ENCODE data around the gene MINAR1. TPM values are rescaled to one million over a fixed set of nuclear protein-coding genes. Genes with fewer than 3 reads are reported as not detected.

The MINAR1 gene
- total and polyA plus RNA-seq, 2 of the 13 experiments (the other 11 are each of a cell fraction or from before 2014, with no cell fraction given): 0.15 to 0.16 TPM

- TF ChIP-seq KIAA2018 (CRISPR knock-in tag; IDR thresholded peaks at IDR 0.05; ENCODE audit: borderline replicate concordance) (no peak), ZNF18 (CRISPR knock-in tag; IDR thresholded peaks at IDR 0.05; ENCODE audit: insufficient replicate concordance) (no peak), LCORL (IDR thresholded peaks at IDR 0.05) (no peak), LCORL (CRISPR knock-in tag; IDR thresholded peaks at IDR 0.05) (no peak), FOXP4 (CRISPR knock-in tag; IDR thresholded peaks at IDR 0.05) (no peak), ZNF20 (CRISPR knock-in tag; IDR thresholded peaks at IDR 0.05) (no peak), ZNF510 (CRISPR knock-in tag; IDR thresholded peaks at IDR 0.05; ENCODE audit: low read depth) (no peak), TCF12 (IDR thresholded peaks at IDR 0.05) (no peak), TCF12 (CRISPR knock-in tag; IDR thresholded peaks at IDR 0.05) (no peak)
These were observed 15.3 kb upstream of the MINAR1 start (continued) for GRCh38 chr15:79416876-79417275.
